ENCODE measurements around the gene ZNF48. TPM values are rescaled to one million over a fixed set of nuclear protein-coding genes. Genes with fewer than 3 reads are reported as not detected.

Gene ZNF48
- polyA plus RNA-seq, 1 of the 3 experiments (the other 2 are of a cell fraction): 8.8 TPM

GRCh38 chr16:30368122-30368791 lies 27.0 kb upstream of the ZNF48 start:
- WGBS (ENCODE audit: low lambda C conversion rate): 0% methylated on average over 7 of the region's 8 CpGs
- CTCF ChIA-PET: interaction anchor here (1.1 to 1.3 kb wide), 2 partner anchors 12 to 62 kb away, joined by 3 to 4 read pairs; partner anchors contain the start of gene DCTPP1
- POLR2A ChIA-PET: interaction anchor here (0.6 to 3.4 kb wide), 4 partner anchors 9 to 39 kb away, joined by 3 to 19 read pairs (median 8); partner anchors contain the start of genes CD2BP2, ZNF48 and ZNF771
- Histone ChIP-seq H3F3A (replicated peaks; ENCODE audit: insufficient read depth) (peaks cover 4% of the 10 kb centered on the region), H3K4me1 (ENCODE audit: control insufficient read depth in 1 of 2, insufficient read depth in 2 of 2, low read depth in 1 of 2, low read length in 1 of 2) (peaks cover 4 to 37% of the 10 kb centered on the region in 2 experiments; a peak in 3 of 4 replicates), H3K27me3 (ENCODE audit: insufficient read depth) (no peaks in the 10 kb centered on the region), H3K79me2 (ENCODE audit: insufficient read depth) (peaks cover 66% of the 10 kb centered on the region), H2AFZ (ENCODE audit: low read depth) (no peak overlapping the region), H4K20me1 (ENCODE audit: insufficient read depth) (peaks cover 53% of the 10 kb centered on the region), H3K9me3 (no peaks in the 10 kb centered on the region), H3K9ac (peak overlapping the region; percentile 80), H3K36me3 (replicated peaks in 1 of 2; ENCODE audit: control insufficient read depth in 1 of 2, insufficient read depth in 2 of 2, low read length in 1 of 2) (peaks cover 13 to 20% of the 10 kb centered on the region in 2 experiments), H3K9me2 (no peaks in the 10 kb centered on the region), H3K27ac (ENCODE audit: low read depth in 2 of 2, low read length in 1 of 2) (peak overlapping the region; percentile 4 to 57; a peak in 2 of 4 replicates), H3K4me3 (ENCODE audit: low read depth in 2 of 2, low read length in 1 of 2) (peak overlapping the region; percentile 74 to 87), H3K4me2 (peak overlapping the region; percentile 97)
- TF ChIP-seq TEAD4 (IDR thresholded peaks at IDR 0.05; ENCODE audit: borderline replicate concordance, insufficient read depth) (no peak), FOXJ3 (CRISPR knock-in tag; IDR thresholded peaks at IDR 0.05) (no peak), GATA2 (CRISPR knock-in tag; IDR thresholded peaks at IDR 0.05) (no peak), JUND (IDR thresholded peaks at IDR 0.05) (no peak)
- no peak for DNase-seq

GRCh38 chr16:30368792-30369090 lies 26.5 kb upstream of the ZNF48 start:
- 5% methylated on average over 4 of the region's 4 CpGs for WGBS (ENCODE audit: low lambda C conversion rate)
- Histone ChIP-seq H3K4me2 (peak overlapping the region; percentile 97), H4K20me1 (ENCODE audit: insufficient read depth) (peaks cover 49% of the 10 kb centered on the region), H3K79me2 (ENCODE audit: insufficient read depth) (peaks cover 62% of the 10 kb centered on the region), H3K9me2 (no peaks in the 10 kb centered on the region), H2AFZ (ENCODE audit: low read depth) (no peak overlapping the region), H3K9me3 (no peaks in the 10 kb centered on the region), H3K4me1 (ENCODE audit: control insufficient read depth in 1 of 2, insufficient read depth in 2 of 2, low read depth in 1 of 2, low read length in 1 of 2) (peaks cover 4 to 37% of the 10 kb centered on the region in 2 experiments; a peak in 3 of 4 replicates), H3K27me3 (ENCODE audit: insufficient read depth) (no peaks in the 10 kb centered on the region), H3K4me3 (ENCODE audit: low read depth in 2 of 2, low read length in 1 of 2) (peak overlapping the region; percentile 74 to 87), H3K36me3 (replicated peaks in 1 of 2; ENCODE audit: control insufficient read depth in 1 of 2, insufficient read depth in 2 of 2, low read length in 1 of 2) (peaks cover 13 to 17% of the 10 kb centered on the region in 2 experiments), H3K27ac (ENCODE audit: low read depth in 2 of 2, low read length in 1 of 2) (peak overlapping the region; percentile 4 to 57; a peak in 2 of 4 replicates), H3F3A (replicated peaks; ENCODE audit: insufficient read depth) (no peaks in the 10 kb centered on the region), H3K9ac (peak overlapping the region; percentile 80)
- ChIA-PET POLR2A (interaction anchor here (0.6 to 3.4 kb wide), 4 partner anchors 9 to 39 kb away, joined by 3 to 19 read pairs (median 8); partner anchors contain the start of genes CD2BP2, ZNF48 and ZNF771), CTCF (interaction anchor here (1.1 to 1.6 kb wide), 4 partner anchors 12 to 61 kb away, joined by 3 to 7 read pairs (median 4); partner anchors contain the start of genes CD2BP2 and DCTPP1)
- TF ChIP-seq NRF1 (IDR thresholded peaks at IDR 0.05; ENCODE audit: low read depth, low read length) (no peak), NFIC (IDR thresholded peaks at IDR 0.05; ENCODE audit: borderline replicate concordance) (no peak), RFX5 (IDR thresholded peaks at IDR 0.05; ENCODE audit: low read length) (no peak), GABPA (IDR thresholded peaks at IDR 0.05; ENCODE audit: low read depth) (no peak), REST (IDR thresholded peaks at IDR 0.05; ENCODE audit: low read depth, low read length) (no peak), SIN3A (IDR thresholded peaks at IDR 0.05; ENCODE audit: borderline replicate concordance, low read depth, low read length) (no peak), SMC3 (IDR thresholded peaks at IDR 0.05; ENCODE audit: low read depth, low read length) (no peak), MAX (IDR thresholded peaks at IDR 0.05; ENCODE audit: low read depth) (no peak), YY1 (IDR thresholded peaks at IDR 0.05; ENCODE audit: low read depth) (no peak), TAF1 (IDR thresholded peaks at IDR 0.05; ENCODE audit: borderline replicate concordance, low read depth, low read length) (no peak), POLR2AphosphoS5 (IDR thresholded peaks at IDR 0.05; ENCODE audit: low read depth, low read length) (no peak), GATA2 (CRISPR knock-in tag; IDR thresholded peaks at IDR 0.05) (no peak), MXI1 (IDR thresholded peaks at IDR 0.05; ENCODE audit: low read depth, low read length) (no peak), RXRA (IDR thresholded peaks at IDR 0.05; ENCODE audit: borderline replicate concordance, low read depth) (no peak), PBX3 (IDR thresholded peaks at IDR 0.05) (no peak), RCOR1 (IDR thresholded peaks at IDR 0.05; ENCODE audit: low read length) (no peak), EZH2phosphoT487 (IDR thresholded peaks at IDR 0.05; ENCODE audit: borderline replicate concordance, low read depth) (no peak), USF1 (IDR thresholded peaks at IDR 0.05; ENCODE audit: borderline replicate concordance, low read depth) (no peak)
- no peak for DNase-seq

Measured in SK-N-SH (cell line).